HepG2 (cell line): ENCODE results near the gene ANO9. TPM values are rescaled to one million over a fixed set of nuclear protein-coding genes. Genes with fewer than 3 reads are reported as not detected.

Source experiments
- DNMT1 ChIP-seq: sonication (generic); formaldehyde crosslinking; IDR thresholded peaks from 2 replicates; pipeline ENCODE4 v1.5.1; 2020; ENCODE audit warnings: mild to moderate bottlenecking, missing genetic modification reagents
- E2F5 ChIP-seq: sonication (generic); formaldehyde crosslinking; conservative IDR thresholded peaks from 2 replicates; pipeline ENCODE4 v1.4.0; 2020; ENCODE audit warnings: missing genetic modification reagents
- HMG20A ChIP-seq: IDR thresholded peaks from 2 replicates; pipeline ENCODE4 v1.6.1; 2016; ENCODE audit warnings: borderline replicate concordance
- HOXA3 ChIP-seq: sonication (generic); formaldehyde crosslinking; IDR thresholded peaks from 2 replicates; pipeline ENCODE4 v1.5.0; 2020; ENCODE audit warnings: missing genetic modification reagents
- HOXA9 ChIP-seq: sonication (generic); formaldehyde crosslinking; IDR thresholded peaks from 2 replicates; pipeline ENCODE4 v1.8.1; 2022; ENCODE audit warnings: missing genetic modification reagents, mild to moderate bottlenecking, moderate library complexity, borderline replicate concordance
- IRF2 ChIP-seq: IDR thresholded peaks from 2 replicates; pipeline ENCODE4 v1.6.1; 2018; ENCODE audit warnings: missing genetic modification reagents, missing compliant biosample characterization
- JUN ChIP-seq: sonication (generic); formaldehyde crosslinking; IDR thresholded peaks from 2 replicates; pipeline ENCODE4 v1.4.0; 2020; ENCODE audit warnings: mild to moderate bottlenecking, missing genetic modification reagents
- KDM4B ChIP-seq: sonication (generic); formaldehyde crosslinking; IDR thresholded peaks from 2 replicates; pipeline ENCODE4 v1.4.0; 2020; ENCODE audit warnings: missing genetic modification reagents
- MIER3 ChIP-seq: IDR thresholded peaks from 2 replicates; pipeline ENCODE4 v1.6.1; 2016; ENCODE audit warnings: missing compliant biosample characterization, borderline replicate concordance
- NFKB2 ChIP-seq: sonication (generic); formaldehyde crosslinking; IDR thresholded peaks from 2 replicates; pipeline ENCODE4 v1.4.0; 2020; ENCODE audit warnings: missing genetic modification reagents, borderline replicate concordance
- NFYC ChIP-seq: IDR thresholded peaks from 2 replicates; pipeline ENCODE4 v1.6.1; 2016; ENCODE audit warnings: missing genetic modification reagents, missing compliant biosample characterization
- RBM39 ChIP-seq: fragments of 200-400 bp; formaldehyde crosslinking; IDR thresholded peaks from one replicate; pipeline ENCODE4 v1.6.1; 2018; ENCODE audit warnings: antibody characterized with exemption, mild to moderate bottlenecking, low read depth, low read length; ENCODE audit not compliant: poor library complexity, severe bottlenecking
- REXO4 ChIP-seq: sonication (generic); formaldehyde crosslinking; IDR thresholded peaks from 2 replicates; pipeline ENCODE4 v1.8.0; 2022; ENCODE audit warnings: missing genetic modification reagents, mild to moderate bottlenecking, borderline replicate concordance
- SALL2 ChIP-seq: sonication (generic); formaldehyde crosslinking; IDR thresholded peaks from 2 replicates; pipeline ENCODE4 v1.8.1; 2023; ENCODE audit warnings: mild to moderate bottlenecking, missing genetic modification reagents, inconsistent platforms
- SIN3A ChIP-seq: IDR thresholded peaks from 2 replicates; pipeline ENCODE4 v1.6.1; 2011; ENCODE audit warnings: low read depth, mild to moderate bottlenecking, control low read depth, low read length, borderline replicate concordance
- SP4 ChIP-seq: sonication (generic); formaldehyde crosslinking; IDR thresholded peaks from 2 replicates; pipeline ENCODE4 v1.8.1; 2023; ENCODE audit warnings: mild to moderate bottlenecking, missing genetic modification reagents
- TSC22D2 ChIP-seq: sonication (generic); formaldehyde crosslinking; IDR thresholded peaks from 2 replicates; pipeline ENCODE4 v1.5.1; 2020; ENCODE audit warnings: missing genetic modification reagents, mild to moderate bottlenecking, borderline replicate concordance
- ZNF264 ChIP-seq: sonication (generic); formaldehyde crosslinking; IDR thresholded peaks from 2 replicates; pipeline ENCODE4 v1.4.0; 2020; ENCODE audit warnings: missing genetic modification reagents
- ZNF672 ChIP-seq: sonication (generic); formaldehyde crosslinking; IDR thresholded peaks from 2 replicates; pipeline ENCODE4 v1.8.1; 2022; ENCODE audit warnings: missing genetic modification reagents
- ZNF678 ChIP-seq: sonication (generic); formaldehyde crosslinking; IDR thresholded peaks from 2 replicates; pipeline ENCODE4 v1.4.0; 2020; ENCODE audit warnings: mild to moderate bottlenecking, missing genetic modification reagents
- ZNF747 ChIP-seq: sonication (generic); formaldehyde crosslinking; IDR thresholded peaks from 2 replicates; pipeline ENCODE4 v1.8.1; 2023; ENCODE audit warnings: missing genetic modification reagents, mild to moderate bottlenecking, borderline replicate concordance
- ZNF766 ChIP-seq: sonication (generic); formaldehyde crosslinking; IDR thresholded peaks from 2 replicates; pipeline ENCODE4 v1.5.0; 2020; ENCODE audit warnings: missing genetic modification reagents, borderline replicate concordance
- ZSCAN29 ChIP-seq: sonication (generic); formaldehyde crosslinking; conservative IDR thresholded peaks from 2 replicates; pipeline ENCODE4 v1.4.0; 2020; ENCODE audit warnings: mild to moderate bottlenecking, missing genetic modification reagents
- polyA plus RNA-seq, 8 experiments: library from polyadenylated mRNA; depleted of rRNA in 3 of 8; stranded (reverse) in 7 of 8; unstranded in 1 of 8; fragments of >200 nt; fragmentation: Illumina TruSeq in 4 of 8; extraction: Trizol in 4 of 8; gene quantifications; 2 replicates each; pipeline versions ENCODE4 v1.2.1 to v1.2.3, GENCODE V29; 2011 to 2016; ENCODE audit warnings: low read depth in 4 of 8, missing spikeins in 1 of 8, mixed read lengths in 1 of 8; ENCODE audit not compliant: insufficient read depth in 1 of 8
- total RNA-seq, 5 experiments: library from RNA; depleted of rRNA; stranded (reverse); fragments of >200 nt; fragmentation: Illumina TruSeq; extraction: Trizol; gene quantifications; 2 replicates each; pipeline ENCODE4 v1.2.3, GENCODE V29; 2016; ENCODE audit warnings: low read depth in 1 of 5
- TF ChIP-seq, protein P1 (sequence below): sonication (generic); formaldehyde crosslinking; IDR thresholded peaks from 2 replicates; pipeline ENCODE4 v1.5.0; 2020; ENCODE audit warnings: mild to moderate bottlenecking, missing genetic modification reagents, moderate library complexity
- TF ChIP-seq, protein P2 (sequence below): sonication (generic); formaldehyde crosslinking; IDR thresholded peaks from 2 replicates; pipeline ENCODE4 v1.4.0; 2020; ENCODE audit warnings: missing genetic modification reagents
- TF ChIP-seq, protein P3 (sequence below): sonication (generic); formaldehyde crosslinking; IDR thresholded peaks from 2 replicates; pipeline ENCODE4 v1.8.1; 2023; ENCODE audit warnings: missing genetic modification reagents, mild to moderate bottlenecking, borderline replicate concordance

ANO9 gene
- total and polyA plus RNA-seq, 2 of the 13 experiments (the other 11 are each of a cell fraction or from before 2014, with no cell fraction given), result 8.9 to 14.3 TPM

- TF ChIP-seq SP4 (CRISPR knock-in tag), result peak; percentile 61
- no peak for TF ChIP-seq IRF2 (CRISPR knock-in tag)
- no peak for TF ChIP-seq NFKB2
- no peak for TF ChIP-seq ZNF672 (CRISPR knock-in tag)
- TF ChIP-seq HOXA3 (CRISPR knock-in tag), result 0 out of 2 replicates have a peak, but pooled peaks have one; percentile 17
- no peak for TF ChIP-seq REXO4 (CRISPR knock-in tag)
- TF ChIP-seq SALL2 (CRISPR knock-in tag), result no peak
- TF ChIP-seq, protein P1, sequence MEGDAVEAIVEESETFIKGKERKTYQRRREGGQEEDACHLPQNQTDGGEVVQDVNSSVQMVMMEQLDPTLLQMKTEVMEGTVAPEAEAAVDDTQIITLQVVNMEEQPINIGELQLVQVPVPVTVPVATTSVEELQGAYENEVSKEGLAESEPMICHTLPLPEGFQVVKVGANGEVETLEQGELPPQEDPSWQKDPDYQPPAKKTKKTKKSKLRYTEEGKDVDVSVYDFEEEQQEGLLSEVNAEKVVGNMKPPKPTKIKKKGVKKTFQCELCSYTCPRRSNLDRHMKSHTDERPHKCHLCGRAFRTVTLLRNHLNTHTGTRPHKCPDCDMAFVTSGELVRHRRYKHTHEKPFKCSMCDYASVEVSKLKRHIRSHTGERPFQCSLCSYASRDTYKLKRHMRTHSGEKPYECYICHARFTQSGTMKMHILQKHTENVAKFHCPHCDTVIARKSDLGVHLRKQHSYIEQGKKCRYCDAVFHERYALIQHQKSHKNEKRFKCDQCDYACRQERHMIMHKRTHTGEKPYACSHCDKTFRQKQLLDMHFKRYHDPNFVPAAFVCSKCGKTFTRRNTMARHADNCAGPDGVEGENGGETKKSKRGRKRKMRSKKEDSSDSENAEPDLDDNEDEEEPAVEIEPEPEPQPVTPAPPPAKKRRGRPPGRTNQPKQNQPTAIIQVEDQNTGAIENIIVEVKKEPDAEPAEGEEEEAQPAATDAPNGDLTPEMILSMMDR (CRISPR knock-in tag), result peak; percentile 10; the same call in 1 of the 2 replicates
- TF ChIP-seq ZNF766 (CRISPR knock-in tag), result no peak
- no peak for TF ChIP-seq DNMT1 (CRISPR knock-in tag)
- no peak for TF ChIP-seq ZSCAN29 (CRISPR knock-in tag)
- no peak for TF ChIP-seq ZNF678 (CRISPR knock-in tag)
- TF ChIP-seq ZNF747, result no peak
- no peak for TF ChIP-seq NFYC (CRISPR knock-in tag)
- TF ChIP-seq RBM39, result no peak
- TF ChIP-seq, protein P2, sequence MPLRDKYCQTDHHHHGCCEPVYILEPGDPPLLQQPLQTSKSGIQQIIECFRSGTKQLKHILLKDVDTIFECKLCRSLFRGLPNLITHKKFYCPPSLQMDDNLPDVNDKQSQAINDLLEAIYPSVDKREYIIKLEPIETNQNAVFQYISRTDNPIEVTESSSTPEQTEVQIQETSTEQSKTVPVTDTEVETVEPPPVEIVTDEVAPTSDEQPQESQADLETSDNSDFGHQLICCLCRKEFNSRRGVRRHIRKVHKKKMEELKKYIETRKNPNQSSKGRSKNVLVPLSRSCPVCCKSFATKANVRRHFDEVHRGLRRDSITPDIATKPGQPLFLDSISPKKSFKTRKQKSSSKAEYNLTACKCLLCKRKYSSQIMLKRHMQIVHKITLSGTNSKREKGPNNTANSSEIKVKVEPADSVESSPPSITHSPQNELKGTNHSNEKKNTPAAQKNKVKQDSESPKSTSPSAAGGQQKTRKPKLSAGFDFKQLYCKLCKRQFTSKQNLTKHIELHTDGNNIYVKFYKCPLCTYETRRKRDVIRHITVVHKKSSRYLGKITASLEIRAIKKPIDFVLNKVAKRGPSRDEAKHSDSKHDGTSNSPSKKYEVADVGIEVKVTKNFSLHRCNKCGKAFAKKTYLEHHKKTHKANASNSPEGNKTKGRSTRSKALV (CRISPR knock-in tag), result peak; percentile 43; the same call in 1 of the 2 replicates
- no peak for TF ChIP-seq ZNF264 (CRISPR knock-in tag)
- no peak for TF ChIP-seq JUN (CRISPR knock-in tag)
- TF ChIP-seq HMG20A (CRISPR knock-in tag), result no peak
- no peak for TF ChIP-seq HOXA9 (CRISPR knock-in tag)
- no peak for TF ChIP-seq E2F5 (CRISPR knock-in tag)
- no peak for TF ChIP-seq KDM4B (CRISPR knock-in tag)
- peak; percentile 42; the same call in 1 of the 2 replicates for TF ChIP-seq SIN3A
- TF ChIP-seq TSC22D2 (CRISPR knock-in tag), result no peak
- TF ChIP-seq, protein P3, sequence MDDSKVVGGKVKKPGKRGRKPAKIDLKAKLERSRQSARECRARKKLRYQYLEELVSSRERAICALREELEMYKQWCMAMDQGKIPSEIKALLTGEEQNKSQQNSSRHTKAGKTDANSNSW (CRISPR knock-in tag), result no peak
- no peak for TF ChIP-seq MIER3 (CRISPR knock-in tag)
Measured at GRCh38 chr11:368414-369335, 73.1 kb downstream of the ANO9 start (continued).
